ENCODE data around the gene C10orf105. TPM values are rescaled to one million over a fixed set of nuclear protein-coding genes. Genes with fewer than 3 reads are reported as not detected.

Gene C10orf105
- total and polyA plus RNA-seq, 2 of the 13 experiments (the other 11 are each of a cell fraction or from before 2014, with no cell fraction given) = not detected

DNA sequence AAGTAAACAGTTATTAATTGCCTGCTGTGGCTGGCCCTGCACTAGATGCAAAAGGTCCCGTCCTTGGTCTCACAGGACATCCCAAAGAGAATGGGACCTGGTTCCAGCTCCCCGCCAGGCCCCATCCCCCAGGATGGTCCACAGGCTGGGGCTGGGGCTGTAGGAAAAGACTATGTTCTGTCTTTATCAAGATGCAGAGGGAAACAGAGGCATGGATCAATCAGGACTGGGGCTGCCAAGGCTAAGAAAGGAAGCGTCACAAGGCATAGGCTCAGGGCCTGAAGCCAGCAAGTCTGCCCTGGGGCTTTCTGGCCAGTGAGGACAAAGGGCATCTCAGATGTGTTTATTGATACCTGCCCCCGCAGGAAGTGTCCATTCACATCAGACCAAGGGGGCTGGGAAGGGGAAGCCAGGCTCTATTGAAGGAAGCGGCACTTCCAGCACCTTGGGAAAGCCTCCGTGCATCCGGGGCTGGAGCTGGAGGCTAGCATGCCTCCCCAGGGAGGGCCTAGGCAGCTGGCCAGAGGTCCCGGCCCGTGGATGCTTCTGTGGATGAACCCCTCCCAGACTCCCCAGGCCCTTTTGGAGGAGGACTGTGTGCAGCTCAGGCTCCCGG, 48.0 kb upstream of the C10orf105 start (continued):
- TF ChIP-seq, protein P1, sequence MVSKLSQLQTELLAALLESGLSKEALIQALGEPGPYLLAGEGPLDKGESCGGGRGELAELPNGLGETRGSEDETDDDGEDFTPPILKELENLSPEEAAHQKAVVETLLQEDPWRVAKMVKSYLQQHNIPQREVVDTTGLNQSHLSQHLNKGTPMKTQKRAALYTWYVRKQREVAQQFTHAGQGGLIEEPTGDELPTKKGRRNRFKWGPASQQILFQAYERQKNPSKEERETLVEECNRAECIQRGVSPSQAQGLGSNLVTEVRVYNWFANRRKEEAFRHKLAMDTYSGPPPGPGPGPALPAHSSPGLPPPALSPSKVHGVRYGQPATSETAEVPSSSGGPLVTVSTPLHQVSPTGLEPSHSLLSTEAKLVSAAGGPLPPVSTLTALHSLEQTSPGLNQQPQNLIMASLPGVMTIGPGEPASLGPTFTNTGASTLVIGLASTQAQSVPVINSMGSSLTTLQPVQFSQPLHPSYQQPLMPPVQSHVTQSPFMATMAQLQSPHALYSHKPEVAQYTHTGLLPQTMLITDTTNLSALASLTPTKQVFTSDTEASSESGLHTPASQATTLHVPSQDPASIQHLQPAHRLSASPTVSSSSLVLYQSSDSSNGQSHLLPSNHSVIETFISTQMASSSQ (IDR thresholded peaks at IDR 0.05; ENCODE audit: low read depth) = no peak
- TF ChIP-seq, protein P1 (CRISPR knock-in tag; IDR thresholded peaks at IDR 0.05; ENCODE audit: borderline replicate concordance) = no peak
- TF ChIP-seq NFATC3 (CRISPR knock-in tag; IDR thresholded peaks at IDR 0.05) = no peak
- TF ChIP-seq FOXP1 (IDR thresholded peaks at IDR 0.05) = no peak
- peak; percentile 15; the same call in 1 of the 2 replicates for TF ChIP-seq FOXP1 (CRISPR knock-in tag; IDR thresholded peaks at IDR 0.05)
- no peak for TF ChIP-seq ZBTB7B (CRISPR knock-in tag; IDR thresholded peaks at IDR 0.05)
- TF ChIP-seq HNF4A (CRISPR knock-in tag; IDR thresholded peaks at IDR 0.05) = peak; percentile 19; the same call in 1 of the 2 replicates
- peak; percentile 11; the same call in 1 of the 2 replicates for TF ChIP-seq NR2C2 (CRISPR knock-in tag; IDR thresholded peaks at IDR 0.05; ENCODE audit: borderline replicate concordance)
- TF ChIP-seq PAXIP1 (CRISPR knock-in tag; conservative IDR thresholded peaks at IDR 0.05) = peak; percentile 15; the same call in 1 of the 2 replicates
- TF ChIP-seq ZFP36L2 (CRISPR knock-in tag; IDR thresholded peaks at IDR 0.05) = no peak
- peak; percentile 44; the same call in 1 of the 2 replicates for TF ChIP-seq PHF21A (CRISPR knock-in tag; IDR thresholded peaks at IDR 0.05)
